Upper lobe of left lung (tissue), 4 donors: ENCODE data around the gene RAPH1.

Source experiments
- POLR2A ChIP-seq, 4 donors: fragments of 450-650 bp; IDR thresholded peaks; one replicate each; pipeline ENCODE4 v1.5.1; 2016 to 2017; ENCODE audit warnings: antibody characterized with exemption in 4 of 4, mild to moderate bottlenecking in 2 of 4
- TF ChIP-seq, protein P1 (sequence below), 6 experiments: fragments of 450-650 bp in 4 of 6; fragments of 200-600 bp in 2 of 6; sonication (generic) in 2 of 6; IDR thresholded peaks; one replicate each; pipeline ENCODE4 v1.5.1; 2016 to 2019; ENCODE audit warnings: antibody characterized with exemption in 6 of 6

DNA sequence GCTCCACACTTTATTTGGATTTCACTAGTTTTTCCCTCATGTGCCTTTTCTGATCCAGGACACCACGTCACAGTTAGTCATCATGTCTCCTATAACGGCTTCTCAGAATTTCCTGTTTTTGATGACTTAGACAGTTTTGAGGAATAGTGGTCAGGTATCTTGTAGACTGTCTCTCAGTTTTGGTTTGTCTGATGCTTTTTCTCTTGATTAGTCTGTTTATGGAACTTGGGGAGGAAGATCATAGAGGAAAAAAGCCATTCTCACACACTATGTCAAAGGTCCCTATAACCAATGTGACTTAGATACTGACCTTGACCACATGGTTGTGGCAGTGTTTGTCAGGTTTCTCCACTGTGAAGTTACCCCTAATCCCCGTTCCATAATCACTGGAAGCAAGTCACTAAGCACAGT, 89.0 kb downstream of the RAPH1 start:
- TF ChIP-seq POLR2A (IDR thresholded peaks at IDR 0.05) = no peak
- TF ChIP-seq, protein P1, sequence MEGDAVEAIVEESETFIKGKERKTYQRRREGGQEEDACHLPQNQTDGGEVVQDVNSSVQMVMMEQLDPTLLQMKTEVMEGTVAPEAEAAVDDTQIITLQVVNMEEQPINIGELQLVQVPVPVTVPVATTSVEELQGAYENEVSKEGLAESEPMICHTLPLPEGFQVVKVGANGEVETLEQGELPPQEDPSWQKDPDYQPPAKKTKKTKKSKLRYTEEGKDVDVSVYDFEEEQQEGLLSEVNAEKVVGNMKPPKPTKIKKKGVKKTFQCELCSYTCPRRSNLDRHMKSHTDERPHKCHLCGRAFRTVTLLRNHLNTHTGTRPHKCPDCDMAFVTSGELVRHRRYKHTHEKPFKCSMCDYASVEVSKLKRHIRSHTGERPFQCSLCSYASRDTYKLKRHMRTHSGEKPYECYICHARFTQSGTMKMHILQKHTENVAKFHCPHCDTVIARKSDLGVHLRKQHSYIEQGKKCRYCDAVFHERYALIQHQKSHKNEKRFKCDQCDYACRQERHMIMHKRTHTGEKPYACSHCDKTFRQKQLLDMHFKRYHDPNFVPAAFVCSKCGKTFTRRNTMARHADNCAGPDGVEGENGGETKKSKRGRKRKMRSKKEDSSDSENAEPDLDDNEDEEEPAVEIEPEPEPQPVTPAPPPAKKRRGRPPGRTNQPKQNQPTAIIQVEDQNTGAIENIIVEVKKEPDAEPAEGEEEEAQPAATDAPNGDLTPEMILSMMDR (IDR thresholded peaks at IDR 0.05) = no peak
